ENCODE measurements around the gene BIRC5. TPM values are rescaled to one million over a fixed set of nuclear protein-coding genes. Genes with fewer than 3 reads are reported as not detected.

Gene BIRC5
- total and polyA plus RNA-seq, 3 experiments from 2014 or later = 0.69 to 65.1 (median 61.0) TPM

GRCh38 chr17:78241277-78242023 is 27.4 kb downstream of the BIRC5 start:
- Mint-ChIP-seq H3K4me3 (no peak overlapping the region), H3K4me1 (peaks cover 0 to 7% (median 0%) of the 10 kb centered on the region in 3 donors), H3K36me3 (no peaks in the 10 kb centered on the region), H3K27me3 (no peaks in the 10 kb centered on the region), H3K27ac (peak overlapping the region in 1 of 8 donors; percentile 7), H3K9me3 (no peaks in the 10 kb centered on the region)
- Histone ChIP-seq H3K27me3 (ENCODE audit: insufficient read depth, low read length, poor library complexity, severe bottlenecking) (no peaks in the 10 kb centered on the region), H3K4me1 (ENCODE audit: insufficient read depth, low read length) (no peaks in the 10 kb centered on the region), H3K36me3 (ENCODE audit: insufficient read depth, low read length) (no peaks in the 10 kb centered on the region), H3K9me3 (ENCODE audit: low read length) (no peaks in the 10 kb centered on the region), H3K4me3 (ENCODE audit: low read length) (no peak overlapping the region), H3K27ac (ENCODE audit: low read depth, low read length) (no peak overlapping the region)
- DNase-seq = no peak
- ChIA-PET POLR2A (no interaction called here), CTCF (interaction anchor here (1.6 kb wide), 1 partner anchor 10 kb away, joined by 7 read pairs; no protein-coding TSS in a partner anchor)

- H3K27ac Mint-ChIP-seq = peak overlapping the region in 1 of 8 donors; percentile 36
- no peaks in the 10 kb centered on the region for H3K27me3 ChIP-seq (ENCODE audit: insufficient read depth, low read length, poor library complexity, severe bottlenecking)
- H3K36me3 ChIP-seq (ENCODE audit: insufficient read depth, low read length) = no peaks in the 10 kb centered on the region
- H3K4me1 ChIP-seq (ENCODE audit: insufficient read depth, low read length) = no peaks in the 10 kb centered on the region
- H3K4me3 Mint-ChIP-seq = no peak overlapping the region
- no peaks in the 10 kb centered on the region for H3K9me3 ChIP-seq (ENCODE audit: low read length)
- ChIA-PET POLR2A (no interaction called here), CTCF (interaction anchor here (1.6 kb wide), 1 partner anchor 9 kb away, joined by 7 read pairs; no protein-coding TSS in a partner anchor)
- no peak overlapping the region for H3K4me3 ChIP-seq (ENCODE audit: low read length)
- H3K36me3 Mint-ChIP-seq = no peaks in the 10 kb centered on the region
- no peaks in the 10 kb centered on the region for H3K9me3 Mint-ChIP-seq
- DNase-seq = no peak
- H3K27me3 Mint-ChIP-seq = no peaks in the 10 kb centered on the region
- H3K4me1 Mint-ChIP-seq = peaks cover 0 to 7% (median 0%) of the 10 kb centered on the region in 3 donors
- no peak overlapping the region for H3K27ac ChIP-seq (ENCODE audit: low read depth, low read length)
These were observed 28.1 kb downstream of the BIRC5 start for GRCh38 chr17:78242024-78242742.

- Mint-ChIP-seq H3K4me1 (peaks cover 15 to 33% (median 17%) of the 10 kb centered on the region in 3 donors), H3K27me3 (peaks cover 0 to 1% of the 10 kb centered on the region in 2 donors), H3K36me3 (no peaks in the 10 kb centered on the region), H3K4me3 (no peak overlapping the region), H3K27ac (peak overlapping the region in 1 of 8 donors; percentile 60), H3K9me3 (no peaks in the 10 kb centered on the region)
- Histone ChIP-seq H3K27ac (ENCODE audit: low read depth, low read length) (no peak overlapping the region), H3K36me3 (ENCODE audit: insufficient read depth, low read length) (no peaks in the 10 kb centered on the region), H3K4me3 (ENCODE audit: low read length) (no peak overlapping the region), H3K9me3 (ENCODE audit: low read length) (no peaks in the 10 kb centered on the region), H3K27me3 (ENCODE audit: insufficient read depth, low read length, poor library complexity, severe bottlenecking) (no peaks in the 10 kb centered on the region), H3K4me1 (ENCODE audit: insufficient read depth, low read length) (peaks cover 26% of the 10 kb centered on the region)
- ChIA-PET CTCF (no interaction called here), POLR2A (no interaction called here)
- DNase-seq = no peak
These were observed 33.3 kb downstream of the BIRC5 start for GRCh38 chr17:78247304-78247703.

- Histone ChIP-seq H3K9me3 (ENCODE audit: low read length) (no peaks in the 10 kb centered on the region), H3K4me3 (ENCODE audit: low read length) (no peak overlapping the region), H3K4me1 (ENCODE audit: insufficient read depth, low read length) (peaks cover 36% of the 10 kb centered on the region), H3K27ac (ENCODE audit: low read depth, low read length) (no peak overlapping the region), H3K27me3 (ENCODE audit: insufficient read depth, low read length, poor library complexity, severe bottlenecking) (no peaks in the 10 kb centered on the region), H3K36me3 (ENCODE audit: insufficient read depth, low read length) (no peaks in the 10 kb centered on the region)
- Mint-ChIP-seq H3K27ac (no peak overlapping the region), H3K9me3 (no peaks in the 10 kb centered on the region), H3K4me1 (peaks cover 25 to 36% (median 27%) of the 10 kb centered on the region in 3 donors), H3K4me3 (no peak overlapping the region), H3K36me3 (no peaks in the 10 kb centered on the region), H3K27me3 (peaks cover 0 to 2% of the 10 kb centered on the region in 2 donors)
- ChIA-PET CTCF (interaction anchor here (2.0 kb wide), 1 partner anchor 174 kb away, joined by 15 read pairs; no protein-coding TSS in a partner anchor), POLR2A (interaction anchor here (1.2 kb wide), 1 partner anchor 10 kb away, joined by 3 read pairs; no protein-coding TSS in a partner anchor)
- DNase-seq = peak in 1 of 5 donors; percentile 43
These were observed 34.2 kb downstream of the BIRC5 start for GRCh38 chr17:78248051-78248914.

GRCh38 chr17:78249074-78249817 is 35.2 kb downstream of the BIRC5 start:
- Mint-ChIP-seq H3K36me3 (no peaks in the 10 kb centered on the region), H3K4me1 (peaks cover 28 to 42% (median 34%) of the 10 kb centered on the region in 3 donors), H3K27ac (peak overlapping the region in 1 of 8 donors; percentile 38), H3K27me3 (peaks cover 0 to 2% of the 10 kb centered on the region in 2 donors), H3K4me3 (no peak overlapping the region), H3K9me3 (no peaks in the 10 kb centered on the region)
- Histone ChIP-seq H3K27me3 (ENCODE audit: insufficient read depth, low read length, poor library complexity, severe bottlenecking) (no peaks in the 10 kb centered on the region), H3K4me1 (ENCODE audit: insufficient read depth, low read length) (peaks cover 44% of the 10 kb centered on the region), H3K36me3 (ENCODE audit: insufficient read depth, low read length) (no peaks in the 10 kb centered on the region), H3K27ac (ENCODE audit: low read depth, low read length) (no peak overlapping the region), H3K9me3 (ENCODE audit: low read length) (no peaks in the 10 kb centered on the region), H3K4me3 (ENCODE audit: low read length) (no peak overlapping the region)
- ChIA-PET CTCF (interaction anchor here (1.0 to 3.1 kb wide), 5 partner anchors 10 to 173 kb away, joined by 3 to 15 read pairs (median 5); no protein-coding TSS in a partner anchor), POLR2A (interaction anchor here (1.2 kb wide), 1 partner anchor 11 kb away, joined by 3 read pairs; no protein-coding TSS in a partner anchor)
- no peak for DNase-seq

GRCh38 chr17:78249818-78250806 is 36.1 kb downstream of the BIRC5 start:
- no peaks in the 10 kb centered on the region for H3K27me3 ChIP-seq (ENCODE audit: insufficient read depth, low read length, poor library complexity, severe bottlenecking)
- Mint-ChIP-seq H3K36me3 (no peaks in the 10 kb centered on the region), H3K4me3 (no peak overlapping the region), H3K4me1 (peaks cover 31 to 49% (median 39%) of the 10 kb centered on the region in 3 donors), H3K27me3 (peaks cover 0 to 2% of the 10 kb centered on the region in 2 donors), H3K27ac (peak overlapping the region in 3 of 8 donors; percentile 5 to 92 (median 38)), H3K9me3 (no peaks in the 10 kb centered on the region)
- DNase-seq = no peak
- H3K36me3 ChIP-seq (ENCODE audit: insufficient read depth, low read length) = no peaks in the 10 kb centered on the region
- H3K4me1 ChIP-seq (ENCODE audit: insufficient read depth, low read length) = peaks cover 47% of the 10 kb centered on the region
- H3K4me3 ChIP-seq (ENCODE audit: low read length) = no peak overlapping the region
- H3K9me3 ChIP-seq (ENCODE audit: low read length) = no peaks in the 10 kb centered on the region
- POLR2A ChIA-PET = interaction anchor here (1.0 to 2.3 kb wide), 3 partner anchors 110 to 125 kb away, joined by 3 to 7 read pairs (median 5); partner anchors contain the start of gene SOCS3
- no peak overlapping the region for H3K27ac ChIP-seq (ENCODE audit: low read depth, low read length)
- CTCF ChIA-PET = interaction anchor here (0.7 to 3.2 kb wide), 25 partner anchors 8 to 226 kb away, joined by 3 to 15 read pairs (median 4); partner anchors contain the start of genes AFMID and TK1
